Kidney (tissue), 14 donors: ENCODE results near the gene NT5C3B. TPM values are rescaled to one million over a fixed set of nuclear protein-coding genes. Genes with fewer than 3 reads are reported as not detected.

Source experiments
- DNase-seq, 5 donors: peaks; one replicate each; pipeline ENCODE4 v3.0.0-alpha.2; 2013 to 2020
- FAIRE-seq: peaks from 2 replicates; lab custom pipeline; 2012; peaks lifted over from hg19 to GRCh38; lab: Jason Lieb, UNC
- H3K27ac ChIP-seq, 2 donors: one replicate each; pipeline ENCODE4 v1.7.0; 2013; ENCODE audit warnings: low read depth in 2 of 2, low read length in 2 of 2, inconsistent platforms in 1 of 2
- H3K27me3 ChIP-seq: one replicate; pipeline ENCODE4 v1.7.1; 2013; ENCODE audit warnings: low read length, inconsistent platforms; ENCODE audit not compliant: control insufficient read depth, insufficient read depth
- H3K36me3 ChIP-seq, 3 donors: one replicate each; pipeline versions ENCODE4 v1.7.0 to v1.7.1; 2013; ENCODE audit warnings: low read length in 3 of 3, control low read depth in 1 of 3, inconsistent platforms in 1 of 3; ENCODE audit not compliant: insufficient read depth in 3 of 3, control insufficient read depth in 2 of 3
- H3K4me1 ChIP-seq, 3 donors: one replicate each; pipeline versions ENCODE4 v1.7.0 to v1.7.1; 2013; ENCODE audit warnings: low read length in 3 of 3, inconsistent platforms in 1 of 3, low read depth in 1 of 3; ENCODE audit not compliant: control insufficient read depth in 2 of 3, insufficient read depth in 2 of 3
- H3K4me3 ChIP-seq, 3 donors: one replicate each; pipeline versions ENCODE4 v1.7.0 to v1.8.1; 2013; ENCODE audit warnings: low read length in 3 of 3, control low read depth in 1 of 3, inconsistent platforms in 1 of 3
- H3K9ac ChIP-seq, 3 donors: one replicate each; pipeline versions ENCODE4 v1.7.0 to v1.7.1; 2013; ENCODE audit warnings: low read length in 3 of 3, control low read depth in 1 of 3, inconsistent platforms in 1 of 3
- H3K9me3 ChIP-seq, 3 donors: one replicate each; pipeline versions ENCODE4 v1.7.0 to v1.7.1; 2013; ENCODE audit warnings: low read length in 3 of 3, control low read depth in 1 of 3, inconsistent platforms in 1 of 3; ENCODE audit not compliant: control insufficient read depth in 2 of 3, insufficient read depth in 1 of 3
- intact Hi-C: fragments of 100-400 bp; cut with DNase I; formaldehyde crosslinking; loops from one replicate; pipeline ENCODE4 v1.11.1; 2022
- polyA plus RNA-seq: library from polyadenylated mRNA; stranded (reverse); fragments of 350-450 nt; fragmentation: Illumina TruSeq; extraction: RNeasy Lipid Tissue Mini Kit (QIAGEN cat#74804); gene quantifications from one replicate; pipeline ENCODE4 v1.2.3, GENCODE V29; 2014; ENCODE audit warnings: low read depth, low replicate concordance; ENCODE audit not compliant: insufficient read depth
- total RNA-seq: library from RNA; stranded (reverse); fragmentation: NEBNext Ultra II Directional; extraction: Animal tissue kit (Norgen Biotek cat#: 25700); gene quantifications from one replicate; pipeline ENCODE4 v1.2.1, GENCODE V29; 2021
- TF ChIP-seq, protein P1 (sequence below): IDR thresholded peaks from 3 replicates; pipeline ENCODE4 v1.5.1; 2012; ENCODE audit warnings: mild to moderate bottlenecking, moderate library complexity, borderline replicate concordance; ENCODE audit not compliant: insufficient read depth; ENCODE audit errors: extremely low read depth
- donor health status: control.
- donor health status: control.
- donor health status: control.
- donor health status: control.
- donor health status: control.
- donor health status: DM: yes; HTN: yes; CAD: no.
- donor health status: Normal renal cell carcinoma (clear cell type).

Gene NT5C3B
- total and polyA plus RNA-seq, 2 donors from 2014 or later, result 44.0 to 88.0 TPM

DNA sequence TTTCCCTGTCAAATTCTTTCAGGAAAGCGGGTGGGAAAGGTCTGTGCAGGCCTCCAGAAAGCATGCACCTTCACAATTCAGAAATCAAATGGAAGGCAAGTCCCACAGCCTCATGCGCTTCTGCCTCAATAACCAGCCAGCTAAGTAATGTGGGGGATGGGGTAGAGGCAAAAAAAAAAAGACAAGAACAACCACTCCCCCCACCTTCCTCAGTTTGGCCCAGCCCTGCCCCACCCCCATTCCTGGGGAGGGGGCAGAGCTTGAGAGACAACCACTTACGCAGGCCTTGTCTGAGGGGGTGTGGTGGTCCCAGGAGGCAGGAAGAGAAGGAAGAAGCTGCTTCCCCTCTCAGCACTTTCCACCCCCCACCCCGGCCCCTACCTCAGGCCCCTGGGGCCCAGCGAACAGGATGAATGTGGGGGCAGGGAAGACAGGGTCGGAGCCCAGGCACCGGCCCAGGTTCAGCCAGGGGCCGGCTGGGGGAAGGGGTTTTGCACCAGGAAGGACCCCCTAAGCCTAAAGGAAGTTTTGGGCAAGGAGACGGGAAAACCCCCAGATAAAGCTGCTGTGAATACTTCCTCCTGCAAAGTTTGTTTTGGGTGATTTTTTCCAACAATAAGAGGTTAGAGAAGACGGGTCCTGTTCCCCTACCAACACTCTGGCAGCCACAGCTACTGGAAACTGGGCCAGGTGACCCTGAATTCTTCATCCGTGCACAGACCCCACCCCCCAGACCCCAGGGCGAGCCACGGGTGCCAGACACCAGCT is 50.8 kb downstream of the NT5C3B start:
- TF ChIP-seq, protein P1, sequence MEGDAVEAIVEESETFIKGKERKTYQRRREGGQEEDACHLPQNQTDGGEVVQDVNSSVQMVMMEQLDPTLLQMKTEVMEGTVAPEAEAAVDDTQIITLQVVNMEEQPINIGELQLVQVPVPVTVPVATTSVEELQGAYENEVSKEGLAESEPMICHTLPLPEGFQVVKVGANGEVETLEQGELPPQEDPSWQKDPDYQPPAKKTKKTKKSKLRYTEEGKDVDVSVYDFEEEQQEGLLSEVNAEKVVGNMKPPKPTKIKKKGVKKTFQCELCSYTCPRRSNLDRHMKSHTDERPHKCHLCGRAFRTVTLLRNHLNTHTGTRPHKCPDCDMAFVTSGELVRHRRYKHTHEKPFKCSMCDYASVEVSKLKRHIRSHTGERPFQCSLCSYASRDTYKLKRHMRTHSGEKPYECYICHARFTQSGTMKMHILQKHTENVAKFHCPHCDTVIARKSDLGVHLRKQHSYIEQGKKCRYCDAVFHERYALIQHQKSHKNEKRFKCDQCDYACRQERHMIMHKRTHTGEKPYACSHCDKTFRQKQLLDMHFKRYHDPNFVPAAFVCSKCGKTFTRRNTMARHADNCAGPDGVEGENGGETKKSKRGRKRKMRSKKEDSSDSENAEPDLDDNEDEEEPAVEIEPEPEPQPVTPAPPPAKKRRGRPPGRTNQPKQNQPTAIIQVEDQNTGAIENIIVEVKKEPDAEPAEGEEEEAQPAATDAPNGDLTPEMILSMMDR, result no peak
- Histone ChIP-seq H3K36me3 (peaks cover 0 to 4% (median 0%) of the 10 kb centered on the region in 3 donors), H3K4me3 (peak overlapping the region; percentile 75 to 82 (median 79)), H3K9me3 (no peaks in the 10 kb centered on the region), H3K27me3 (no peaks in the 10 kb centered on the region), H3K4me1 (peaks cover 0 to 33% (median 23%) of the 10 kb centered on the region in 3 donors), H3K27ac (peak overlapping the region; percentile 91 to 97), H3K9ac (peak overlapping the region; percentile 57 to 84 (median 64))
- FAIRE-seq (no peak), DNase-seq (peak in 4 of 5 donors; percentile 83 to 96 (median 90))
- intact Hi-C loops, result no loop called here

DNA sequence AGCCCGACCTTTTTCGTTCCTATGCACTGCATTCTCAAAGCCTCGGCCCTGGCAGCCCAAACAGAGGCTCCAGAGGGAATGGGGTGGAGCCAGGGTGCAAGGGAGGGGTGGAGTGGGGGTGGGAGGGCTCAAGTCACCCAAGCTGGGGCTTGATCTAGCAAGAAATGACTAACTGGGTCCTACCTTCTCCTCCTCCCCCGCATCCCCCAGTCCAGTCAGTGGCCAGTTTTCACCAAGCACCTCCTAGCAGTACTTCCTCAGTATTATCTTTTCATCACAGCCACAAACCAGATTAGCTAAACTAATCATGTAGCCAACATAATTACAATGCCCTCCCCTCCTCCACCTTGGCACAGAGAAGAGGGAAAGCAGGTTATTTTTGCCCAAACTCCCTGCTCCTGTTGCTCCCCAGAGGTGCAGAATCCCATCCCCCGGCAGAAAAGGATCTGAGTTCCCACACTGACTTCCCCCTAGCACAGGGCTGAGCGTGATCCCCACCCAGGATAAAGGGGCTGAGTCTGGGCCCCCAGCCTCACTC is 51.8 kb downstream of the NT5C3B start:
- Histone ChIP-seq H3K4me1 (peaks cover 2 to 33% (median 30%) of the 10 kb centered on the region in 3 donors), H3K9ac (peak overlapping the region; percentile 28 to 65 (median 62)), H3K27me3 (no peaks in the 10 kb centered on the region), H3K36me3 (peaks cover 0 to 4% (median 0%) of the 10 kb centered on the region in 3 donors), H3K9me3 (no peaks in the 10 kb centered on the region), H3K27ac (peak overlapping the region; percentile 91 to 97), H3K4me3 (peak overlapping the region; percentile 65 to 82 (median 79))
- intact Hi-C loops, result no loop called here
- TF ChIP-seq, protein P1, result no peak
- FAIRE-seq, result no peak
- peak; percentile 85 to 92 (median 89) for DNase-seq

DNA sequence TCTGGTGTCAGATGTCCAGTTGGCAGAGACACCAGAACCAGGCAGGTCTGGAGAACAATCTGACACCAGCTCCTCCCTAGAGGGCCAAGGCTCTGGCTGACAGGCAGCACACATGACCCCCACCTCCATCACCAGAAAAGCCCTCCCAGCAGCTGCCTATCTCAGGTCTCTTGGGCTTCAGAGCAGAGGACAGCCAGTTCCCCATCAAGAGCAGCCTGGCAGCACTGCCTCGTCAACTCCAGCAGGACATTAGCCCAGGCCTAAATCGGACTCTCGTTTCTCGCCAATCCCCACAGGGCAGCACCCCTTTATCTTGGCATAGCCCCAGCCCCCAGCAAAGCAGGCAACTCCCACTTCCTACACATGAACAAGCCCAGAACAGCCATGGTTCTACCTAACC is 53.9 kb downstream of the NT5C3B start:
- no peaks in the 10 kb centered on the region for H3K9me3 ChIP-seq
- DNase-seq (peak in 1 of 5 donors; percentile 73), FAIRE-seq (no peak)
- peaks cover 0 to 4% (median 0%) of the 10 kb centered on the region in 3 donors for H3K36me3 ChIP-seq
- peak overlapping the region in 2 of 3 donors; percentile 11 to 42 for H3K9ac ChIP-seq
- peak overlapping the region in 2 of 3 donors; percentile 5 to 82 for H3K4me3 ChIP-seq
- peaks cover 4 to 41% (median 38%) of the 10 kb centered on the region in 3 donors for H3K4me1 ChIP-seq
- H3K27ac ChIP-seq, result peak overlapping the region; percentile 73 to 84
- TF ChIP-seq, protein P1, result no peak
- H3K27me3 ChIP-seq, result no peaks in the 10 kb centered on the region
- intact Hi-C loops, result no loop called here
